ENCODE measurements around the gene GFI1. TPM values are rescaled to one million over a fixed set of nuclear protein-coding genes. Genes with fewer than 3 reads are reported as not detected.
"Not testable (repeated sequence)": the region's sequence is repeated elsewhere in the genome, so short reads cannot be mapped to it uniquely, and the experiment has no call there.

The GFI1 gene
- total and polyA plus RNA-seq, 9 donors: 0.13 to 0.54 (median 0.26) TPM

DNA sequence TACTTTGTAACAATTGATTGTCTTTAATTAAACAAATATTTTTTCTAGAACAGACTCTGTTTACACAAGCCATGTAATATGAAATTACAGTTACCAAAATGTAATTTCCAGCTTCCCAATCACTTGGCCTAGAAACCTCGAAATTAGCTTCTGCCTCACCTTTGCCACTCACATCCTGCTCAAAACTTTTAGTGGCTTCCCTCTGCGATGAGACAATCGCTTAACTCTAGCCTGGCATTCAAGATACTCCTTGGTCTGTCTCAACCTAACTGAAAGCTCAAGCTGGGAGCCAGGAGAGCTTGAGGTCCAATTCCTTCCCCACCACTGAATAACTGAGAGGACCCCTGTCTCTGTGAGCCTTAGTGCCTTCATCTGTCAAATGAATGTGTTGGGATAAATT is 42.8 kb downstream of the GFI1 start:
- no peak for DNase-seq
- WGBS (ENCODE audit: insufficient coverage): 90% methylated on average over 3 of the region's 3 CpGs
- Histone ChIP-seq H3K36me3 (ENCODE audit: control insufficient read depth, insufficient read depth, low read length) (no peaks in the 10 kb centered on the region), H3K9me3 (replicated peaks; ENCODE audit: control insufficient read depth, low read depth, low read length) (no peaks in the 10 kb centered on the region), H3K4me3 (ENCODE audit: low read length) (no peak overlapping the region), H3K27me3 (ENCODE audit: control insufficient read depth, insufficient read depth, low read length) (no peaks in the 10 kb centered on the region), H3K4me1 (ENCODE audit: control insufficient read depth, insufficient read depth, low read length) (no peaks in the 10 kb centered on the region), H3K27ac (ENCODE audit: low read length) (no peak overlapping the region)

DNA sequence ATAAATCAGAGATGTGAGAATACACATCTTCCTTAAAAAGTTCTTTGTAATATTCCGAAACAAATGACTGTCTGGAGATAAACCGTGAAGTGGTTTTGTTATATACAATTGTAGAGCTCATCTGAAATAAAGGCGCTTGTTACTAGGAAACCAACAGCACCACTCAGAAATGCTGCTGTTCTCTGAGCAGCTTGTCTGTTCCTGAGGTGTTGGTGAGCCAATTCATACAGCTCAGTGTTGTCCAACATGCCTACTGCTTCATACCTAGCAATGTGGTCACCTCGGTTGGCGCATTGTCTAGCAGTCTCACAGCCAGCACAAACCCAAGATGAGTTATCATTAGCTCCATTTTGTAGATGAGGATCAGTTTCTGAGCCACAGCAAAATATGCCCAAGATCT is 44.4 kb downstream of the GFI1 start:
- no peak for DNase-seq
- Histone ChIP-seq H3K27ac (ENCODE audit: low read length) (no peak overlapping the region), H3K4me3 (ENCODE audit: low read length) (no peak overlapping the region), H3K4me1 (ENCODE audit: control insufficient read depth, insufficient read depth, low read length) (no peaks in the 10 kb centered on the region), H3K36me3 (ENCODE audit: control insufficient read depth, insufficient read depth, low read length) (no peaks in the 10 kb centered on the region), H3K27me3 (ENCODE audit: control insufficient read depth, insufficient read depth, low read length) (no peaks in the 10 kb centered on the region), H3K9me3 (replicated peaks; ENCODE audit: control insufficient read depth, low read depth, low read length) (no peaks in the 10 kb centered on the region)
- 89% methylated on average over 3 of the region's 5 CpGs for WGBS (ENCODE audit: insufficient coverage)

DNA sequence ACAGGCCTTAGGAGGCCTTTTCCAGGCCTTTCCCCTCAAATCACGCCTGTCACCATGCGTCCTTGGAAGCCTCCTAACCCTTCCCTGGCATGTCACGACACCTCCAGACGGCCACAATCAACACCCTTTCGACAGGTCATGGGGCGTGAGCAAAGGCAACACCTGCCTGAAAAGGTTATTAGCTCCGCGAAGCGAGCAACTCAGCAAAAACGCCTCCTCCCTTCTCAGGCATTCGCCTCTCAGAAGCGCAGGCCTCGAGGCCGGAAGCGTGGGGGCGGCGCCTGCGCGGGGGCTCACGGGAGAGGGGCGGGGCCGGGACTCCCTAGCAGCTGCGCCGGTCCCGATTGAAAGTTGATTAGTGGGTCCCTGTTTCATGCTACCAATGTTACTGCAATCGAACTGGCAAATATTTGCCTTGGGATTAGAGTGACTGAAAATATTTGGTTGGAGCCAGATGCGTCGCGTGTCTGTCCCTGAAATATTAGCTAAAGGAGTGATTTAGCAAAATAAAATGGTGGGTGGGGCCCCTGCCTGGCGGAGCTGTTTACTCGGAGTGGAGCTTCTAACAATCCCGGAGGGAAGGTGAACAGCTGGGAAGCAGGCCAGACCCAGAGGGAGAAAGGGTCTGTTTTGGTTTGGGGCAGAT is 44.9 kb downstream of the GFI1 start:
- no peak for DNase-seq
- H3K4me3 ChIP-seq (ENCODE audit: low read length): no peak overlapping the region
- no peaks in the 10 kb centered on the region for H3K36me3 ChIP-seq (ENCODE audit: control insufficient read depth, insufficient read depth, low read length)
- H3K27me3 ChIP-seq (ENCODE audit: control insufficient read depth, insufficient read depth, low read length): no peaks in the 10 kb centered on the region
- H3K4me1 ChIP-seq (ENCODE audit: control insufficient read depth, insufficient read depth, low read length): no peaks in the 10 kb centered on the region
- WGBS (ENCODE audit: insufficient coverage): 69% methylated on average over 31 of the region's 32 CpGs
- no peak overlapping the region for H3K27ac ChIP-seq (ENCODE audit: low read length)
- H3K9me3 ChIP-seq (replicated peaks; ENCODE audit: control insufficient read depth, low read depth, low read length): peaks cover under 1% of the 10 kb centered on the region

DNA sequence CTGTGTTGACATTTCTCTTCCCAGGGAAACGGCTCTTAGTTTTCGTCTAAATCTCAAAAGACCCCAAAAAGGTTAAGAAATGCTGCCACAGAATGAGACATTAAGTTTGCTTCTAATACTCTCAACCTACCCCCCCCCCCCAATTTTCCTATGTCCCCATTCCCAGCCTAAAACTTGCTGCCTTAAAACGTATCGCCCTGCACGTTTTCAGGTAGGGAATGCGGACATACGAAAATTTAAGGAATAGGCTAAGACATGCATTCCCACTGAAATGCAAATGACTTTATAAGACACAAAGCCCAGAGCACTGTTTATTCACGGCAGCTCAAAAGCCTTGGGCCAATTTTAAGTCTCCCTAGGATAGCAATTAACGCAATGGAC is 45.4 kb downstream of the GFI1 start:
- H3K27me3 ChIP-seq (ENCODE audit: control insufficient read depth, insufficient read depth, low read length): no peaks in the 10 kb centered on the region
- H3K4me3 ChIP-seq (ENCODE audit: low read length): no peak overlapping the region
- DNase-seq: no peak
- 85% methylated on average over 9 of the region's 9 CpGs for WGBS (ENCODE audit: insufficient coverage)
- no peak overlapping the region for H3K27ac ChIP-seq (ENCODE audit: low read length)
- H3K4me1 ChIP-seq (ENCODE audit: control insufficient read depth, insufficient read depth, low read length): no peaks in the 10 kb centered on the region
- peaks cover 2% of the 10 kb centered on the region for H3K9me3 ChIP-seq (replicated peaks; ENCODE audit: control insufficient read depth, low read depth, low read length)
- no peaks in the 10 kb centered on the region for H3K36me3 ChIP-seq (ENCODE audit: control insufficient read depth, insufficient read depth, low read length)

DNA sequence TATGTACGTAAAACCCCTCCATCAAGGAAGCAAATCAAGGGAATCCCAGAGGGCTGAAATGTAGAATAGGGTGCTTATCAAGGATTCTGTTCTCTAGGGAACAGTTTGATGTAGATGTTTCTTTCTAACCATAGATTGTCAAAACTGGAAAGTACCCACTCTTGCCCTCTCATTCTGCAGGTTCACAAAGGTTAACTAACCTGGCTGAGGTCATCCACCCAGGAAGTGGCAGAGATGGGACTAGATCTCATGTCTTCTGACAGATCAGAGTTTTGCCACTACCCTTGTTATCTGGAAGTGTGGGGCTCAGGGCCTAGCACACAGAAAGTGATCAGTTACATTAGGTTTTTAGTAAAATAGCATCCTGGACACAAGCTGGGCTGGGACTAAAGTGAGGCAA is 47.4 kb downstream of the GFI1 start:
- H3K4me3 ChIP-seq (ENCODE audit: low read length): no peak overlapping the region
- H3K27ac ChIP-seq (ENCODE audit: low read length): no peak overlapping the region
- WGBS (ENCODE audit: insufficient coverage): no CpG with 5 or more reads among the region's 1 CpG
- H3K27me3 ChIP-seq (ENCODE audit: control insufficient read depth, insufficient read depth, low read length): no peaks in the 10 kb centered on the region
- peaks cover 2% of the 10 kb centered on the region for H3K9me3 ChIP-seq (replicated peaks; ENCODE audit: control insufficient read depth, low read depth, low read length)
- DNase-seq: no peak
- no peaks in the 10 kb centered on the region for H3K36me3 ChIP-seq (ENCODE audit: control insufficient read depth, insufficient read depth, low read length)
- H3K4me1 ChIP-seq (ENCODE audit: control insufficient read depth, insufficient read depth, low read length): no peaks in the 10 kb centered on the region

DNA sequence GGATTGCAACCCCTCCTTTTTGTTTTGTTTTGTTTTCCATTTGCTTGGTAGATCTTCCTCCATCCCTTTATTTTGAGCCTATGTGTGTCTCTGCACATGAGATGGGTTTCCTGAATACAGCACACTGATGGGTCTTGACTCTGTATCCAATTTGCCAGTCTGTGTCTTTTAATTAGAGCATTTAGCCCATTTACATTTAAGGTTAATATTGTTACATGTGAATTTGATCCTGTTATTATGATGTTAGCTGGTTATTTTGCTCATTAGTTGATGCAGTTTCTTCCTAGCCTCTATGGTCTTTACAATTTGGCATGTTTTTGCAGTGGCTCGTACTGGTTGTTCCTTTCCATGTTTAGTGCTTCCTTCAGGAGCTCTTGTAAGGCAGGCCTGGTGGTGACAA is 52.2 kb downstream of the GFI1 start:
- H3K27me3 ChIP-seq (ENCODE audit: control insufficient read depth, insufficient read depth, low read length); DNase-seq; H3K36me3 ChIP-seq (ENCODE audit: control insufficient read depth, insufficient read depth, low read length); H3K9me3 ChIP-seq (replicated peaks; ENCODE audit: control insufficient read depth, low read depth, low read length); H3K4me3 ChIP-seq (ENCODE audit: low read length); H3K4me1 ChIP-seq (ENCODE audit: control insufficient read depth, insufficient read depth, low read length); H3K27ac ChIP-seq (ENCODE audit: low read length): not testable (repeated sequence)
- whole genome bisulfite sequencing (ENCODE audit: insufficient coverage): no CpG with 5 or more reads among the region's 1 CpG

DNA sequence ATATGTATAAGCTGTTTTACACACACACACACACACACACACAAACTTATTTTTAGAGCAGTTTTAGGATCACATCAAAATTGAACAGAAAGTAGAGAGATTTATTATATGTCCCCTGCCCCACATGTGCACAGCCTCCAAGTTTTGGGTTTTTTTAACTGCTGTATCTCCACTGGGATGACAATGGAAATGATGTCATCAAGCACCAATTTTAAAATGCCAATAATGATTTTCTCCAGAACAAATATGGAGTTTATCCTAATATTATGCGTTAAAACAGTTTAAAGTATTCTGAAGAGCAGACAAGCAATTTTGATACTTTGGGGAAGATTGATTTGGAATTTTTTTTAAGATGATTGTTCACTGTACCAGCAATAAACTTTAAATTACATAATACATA is 56.7 kb downstream of the GFI1 start:
- Histone ChIP-seq H3K4me3 (ENCODE audit: low read length) (no peak overlapping the region), H3K27ac (ENCODE audit: low read length) (no peak overlapping the region), H3K9me3 (replicated peaks; ENCODE audit: control insufficient read depth, low read depth, low read length) (no peaks in the 10 kb centered on the region), H3K27me3 (ENCODE audit: control insufficient read depth, insufficient read depth, low read length) (no peaks in the 10 kb centered on the region), H3K4me1 (ENCODE audit: control insufficient read depth, insufficient read depth, low read length) (no peaks in the 10 kb centered on the region), H3K36me3 (ENCODE audit: control insufficient read depth, insufficient read depth, low read length) (no peaks in the 10 kb centered on the region)
- DNase-seq: no peak
- WGBS (ENCODE audit: insufficient coverage): no CpG with 5 or more reads among the region's 1 CpG

DNA sequence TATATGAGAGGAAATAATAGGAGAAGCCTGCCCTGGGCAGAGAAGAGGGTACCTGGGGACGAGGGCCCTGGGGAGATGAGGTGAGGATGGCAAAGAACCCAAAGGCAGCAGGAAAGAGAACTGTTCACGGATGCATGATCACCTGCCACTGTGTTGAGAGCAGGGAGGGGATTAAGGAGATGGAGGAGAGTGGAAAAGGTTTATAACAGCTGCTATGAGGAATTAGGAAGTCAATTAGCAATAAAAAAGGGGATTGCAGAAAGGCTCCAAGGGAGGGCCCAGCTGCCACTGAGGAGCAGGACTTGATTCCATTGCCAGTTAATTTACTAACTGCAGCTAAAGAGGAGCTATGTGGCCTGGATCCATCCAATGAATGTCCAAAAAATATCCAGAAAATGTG is 61.1 kb downstream of the GFI1 start:
- Histone ChIP-seq H3K27me3 (ENCODE audit: control insufficient read depth, insufficient read depth, low read length) (no peaks in the 10 kb centered on the region), H3K36me3 (ENCODE audit: control insufficient read depth, insufficient read depth, low read length) (no peaks in the 10 kb centered on the region), H3K9me3 (replicated peaks; ENCODE audit: control insufficient read depth, low read depth, low read length) (no peaks in the 10 kb centered on the region), H3K27ac (ENCODE audit: low read length) (no peak overlapping the region), H3K4me1 (ENCODE audit: control insufficient read depth, insufficient read depth, low read length) (no peaks in the 10 kb centered on the region), H3K4me3 (ENCODE audit: low read length) (no peak overlapping the region)
- 20% methylated on average over 2 of the region's 2 CpGs for WGBS (ENCODE audit: insufficient coverage)
- DNase-seq: no peak

Other genes with a start within 250 kb of the GFI1 start
- 13.0 TPM for gene GLMN, start 187.9 kb downstream of the GFI1 start, total RNA-seq
- 10 to 100 TPM; 10.6 to 16.8 (median 14.2) TPM for gene GLMN, start 187.9 kb downstream of the GFI1 start, polyA plus RNA-seq (ENCODE audit: insufficient read depth in 1 of 8, insufficient read length in 8 of 8, low replicate concordance in 1 of 8)
- 31.1 TPM for gene RPAP2, start 187.9 kb downstream of the GFI1 start, total RNA-seq
- 10 to 100 TPM; 13.7 to 20.1 (median 15.8) TPM for gene RPAP2, start 187.9 kb downstream of the GFI1 start, polyA plus RNA-seq (ENCODE audit: insufficient read depth in 1 of 8, insufficient read length in 8 of 8, low replicate concordance in 1 of 8)